Activated T-cell treated with anti-CD3 and anti-CD28 coated beads, Interleukin-2, amount 50 U/mL, for 1 hour (primary cell): ENCODE data around the gene CRHR2.

Source experiments
- DNase-seq: peaks from one replicate; pipeline ENCODE4 v3.0.0-alpha.2; 2020

Gene CRHR2

DNA sequence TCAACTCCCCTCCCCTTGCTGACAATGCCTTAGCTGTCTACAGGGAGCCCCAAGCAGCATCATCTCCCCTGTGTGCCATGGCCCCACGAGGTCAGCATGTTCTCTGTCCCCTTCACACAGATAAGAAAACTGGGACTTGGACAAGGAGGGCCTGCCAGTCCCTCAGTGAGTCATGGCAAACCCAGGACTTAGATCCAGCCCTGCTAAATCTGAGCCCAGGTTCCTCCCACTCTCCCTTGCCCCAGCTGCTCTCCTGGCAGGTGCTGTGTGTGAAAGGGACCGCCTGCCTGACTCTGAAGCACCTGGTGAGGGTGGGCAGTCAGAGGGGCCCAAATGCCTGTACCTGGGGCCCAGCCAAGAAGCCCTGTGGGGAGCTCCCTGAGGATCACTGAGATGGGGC lies 7.4 kb downstream of the CRHR2 start:
- DNase-seq = no peak

DNA sequence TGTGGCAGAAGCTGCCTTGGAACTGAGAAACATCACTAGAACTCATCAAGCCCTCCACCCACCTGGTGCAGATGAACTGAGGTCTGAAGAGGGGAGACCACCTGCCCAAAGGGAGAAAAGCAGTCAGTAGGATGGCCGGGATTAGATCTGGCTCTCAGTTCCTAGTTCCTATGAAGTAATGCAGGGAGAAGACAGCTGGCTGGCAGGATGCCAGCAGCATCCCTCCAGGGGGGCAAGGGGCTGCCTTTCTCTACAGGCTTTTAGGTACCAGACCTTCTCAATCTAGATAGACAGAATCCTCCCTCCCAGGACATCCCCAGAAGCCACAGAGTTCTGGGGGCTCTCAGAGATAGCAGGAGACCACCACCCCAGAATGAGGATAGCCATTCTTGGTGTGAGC lies 7.8 kb downstream of the CRHR2 start:
- no peak for DNase-seq

DNA sequence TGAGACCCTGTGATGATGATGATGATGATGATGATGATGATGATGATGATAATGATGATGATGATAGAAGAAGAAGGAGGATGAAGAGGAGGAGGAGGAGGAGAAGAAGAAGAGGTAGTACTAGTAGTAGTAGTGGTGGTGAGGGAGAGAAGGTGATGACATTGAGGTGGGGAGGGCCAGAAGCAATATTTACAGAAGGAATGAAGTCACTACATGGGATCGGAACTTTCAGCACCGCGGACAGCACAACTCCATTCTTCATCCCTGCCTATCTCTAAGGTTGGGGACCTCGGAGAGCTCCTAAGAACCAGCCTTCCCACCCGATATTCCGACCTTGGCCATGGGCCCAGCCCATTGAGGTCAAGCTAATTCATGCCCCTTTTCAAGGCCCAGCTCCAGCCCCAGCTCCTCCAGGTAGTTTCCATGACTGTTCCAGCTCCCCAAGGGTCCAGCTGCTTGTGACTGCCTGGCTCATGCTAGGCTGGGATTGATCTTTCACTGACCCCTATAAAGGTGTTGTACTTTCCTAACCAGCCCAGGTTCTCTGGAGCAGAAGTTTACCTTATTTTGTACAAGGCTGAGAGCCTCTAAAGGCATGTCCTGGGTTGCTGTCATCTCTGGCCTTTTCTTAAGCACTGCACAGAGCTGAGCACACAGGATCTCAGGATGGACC lies 10.3 kb downstream of the CRHR2 start:
- DNase-seq = no peak

DNA sequence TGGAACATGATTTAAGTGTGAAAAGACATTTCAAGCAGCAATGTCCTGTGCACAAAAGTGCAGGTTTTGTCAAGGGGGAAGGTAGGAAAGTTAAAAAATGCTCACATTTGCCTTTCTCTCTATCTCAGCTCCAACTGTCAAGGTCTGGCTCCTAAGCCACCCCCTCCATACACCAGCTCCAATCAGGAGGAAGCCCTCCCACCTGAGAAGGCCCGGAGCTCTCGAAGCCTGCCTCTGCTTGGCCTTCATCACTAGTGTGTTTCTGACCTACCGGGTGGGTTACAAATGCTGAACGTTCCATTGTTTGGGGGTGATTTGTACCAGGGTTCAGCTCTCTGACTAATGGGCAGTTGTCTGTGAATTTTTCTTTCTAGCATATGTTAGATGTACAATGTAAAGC lies 14.2 kb downstream of the CRHR2 start:
- no peak for DNase-seq

DNA sequence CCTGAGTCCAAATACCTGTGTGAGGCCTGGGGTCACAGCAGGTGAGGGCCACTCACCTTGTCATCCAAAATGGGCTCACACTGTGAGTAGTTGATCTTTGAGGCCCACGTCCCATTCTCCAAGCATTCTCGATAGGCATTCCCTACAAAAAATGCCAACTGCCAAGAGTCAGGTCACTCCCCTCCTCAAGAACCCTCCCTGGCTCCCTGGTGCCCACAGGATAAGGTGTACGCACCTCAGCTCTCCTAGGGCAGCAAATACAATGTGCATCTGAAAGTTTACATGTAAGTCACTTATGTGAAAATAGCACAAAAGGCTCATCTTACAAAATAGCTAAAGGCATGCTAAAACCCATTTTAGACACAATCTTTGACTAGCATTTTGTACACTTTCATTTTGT lies 15.1 kb downstream of the CRHR2 start:
- DNase-seq = no peak

DNA sequence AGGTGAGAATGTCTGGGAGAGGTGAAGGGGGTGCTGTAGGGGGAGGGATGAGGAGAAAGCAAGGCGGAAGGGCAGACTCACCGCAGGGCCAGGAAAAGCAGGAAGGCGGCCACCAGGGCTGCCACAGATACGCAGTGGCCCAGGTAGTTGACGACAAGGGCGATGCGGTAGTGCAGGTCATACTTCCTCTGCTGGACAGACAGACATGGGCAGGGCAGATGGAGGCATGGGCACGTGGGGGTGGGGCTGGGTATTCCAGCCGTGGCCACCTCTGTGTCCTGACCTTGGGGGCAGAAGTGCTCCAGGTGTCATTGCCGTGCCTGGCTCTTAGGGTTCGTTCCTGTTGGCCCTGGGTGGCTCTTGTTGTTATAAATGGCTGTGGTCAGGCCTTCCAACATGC lies 16.8 kb downstream of the CRHR2 start:
- DNase-seq = no peak

DNA sequence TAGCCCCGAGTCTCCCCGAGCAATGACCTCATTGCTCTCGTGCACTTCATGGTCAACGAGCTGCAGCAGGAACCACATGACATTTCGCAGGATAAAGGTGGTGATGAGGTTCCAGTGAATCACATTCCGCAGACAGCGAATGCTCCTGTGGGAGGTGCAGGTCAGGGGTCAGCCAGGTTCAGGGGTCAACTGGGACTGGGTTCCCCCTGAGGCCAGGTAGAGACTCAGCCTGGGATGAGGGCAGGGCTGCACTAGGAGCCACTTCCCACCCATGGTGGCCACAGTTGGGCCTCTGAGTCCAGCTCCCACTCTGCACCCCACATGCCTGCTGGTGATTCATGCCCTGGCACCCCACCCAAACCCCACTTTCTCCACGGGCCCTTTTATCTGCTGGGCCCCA lies 17.2 kb downstream of the CRHR2 start:
- no peak for DNase-seq

DNA sequence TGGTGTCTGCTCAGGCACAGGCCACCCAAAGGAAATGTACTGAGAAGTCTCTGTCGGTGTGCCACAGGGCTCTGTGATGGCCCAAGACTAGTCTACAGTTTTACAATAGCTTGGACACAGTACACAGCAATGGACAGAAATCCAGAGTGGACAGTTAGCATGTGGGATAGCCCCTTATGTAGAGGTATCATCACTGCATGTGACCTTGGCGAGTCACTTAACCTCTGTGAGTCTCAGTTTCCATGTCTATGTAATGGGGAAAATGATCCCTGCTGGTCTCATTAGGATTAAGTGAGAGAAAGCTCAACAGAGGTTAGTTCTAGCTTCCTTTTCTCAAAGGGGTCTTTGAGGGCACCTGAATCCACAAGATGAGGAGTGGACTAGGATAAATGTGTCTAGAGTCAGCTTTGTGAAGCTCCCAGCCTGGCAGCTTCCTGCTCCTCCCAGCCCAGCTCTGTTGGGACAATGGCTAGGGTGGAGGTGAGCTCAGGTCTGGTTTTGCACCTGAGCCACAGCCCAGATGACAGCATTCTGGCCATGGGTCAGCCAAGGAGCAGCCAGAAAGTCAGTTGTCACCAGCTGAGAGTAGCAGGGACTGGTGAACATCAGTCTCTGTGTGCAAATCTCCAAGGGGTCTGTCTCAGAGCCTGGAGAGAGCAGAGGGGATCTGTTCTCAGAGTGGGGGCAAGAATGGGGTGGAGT lies 17.9 kb downstream of the CRHR2 start:
- no peak for DNase-seq

DNA sequence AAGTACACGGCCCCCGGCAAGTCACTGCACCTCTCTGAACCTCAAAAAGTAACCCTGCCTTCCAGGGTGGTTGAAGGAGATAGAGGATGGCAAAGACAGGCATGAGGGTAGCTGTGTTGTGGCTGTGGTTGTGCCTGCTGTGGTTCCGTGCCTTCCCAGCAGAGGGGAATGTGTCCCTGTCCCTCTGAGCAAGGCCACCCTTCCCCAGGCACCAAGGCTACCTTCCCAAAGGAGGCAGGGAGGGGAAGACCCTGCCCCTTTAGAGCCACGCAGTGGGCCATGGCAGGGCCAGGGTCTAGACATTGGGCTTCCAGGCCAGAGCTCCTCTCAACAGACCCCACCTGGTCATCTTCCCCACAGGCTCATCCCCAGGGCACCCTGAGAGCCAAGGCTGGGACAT lies 18.8 kb downstream of the CRHR2 start:
- DNase-seq = no peak

DNA sequence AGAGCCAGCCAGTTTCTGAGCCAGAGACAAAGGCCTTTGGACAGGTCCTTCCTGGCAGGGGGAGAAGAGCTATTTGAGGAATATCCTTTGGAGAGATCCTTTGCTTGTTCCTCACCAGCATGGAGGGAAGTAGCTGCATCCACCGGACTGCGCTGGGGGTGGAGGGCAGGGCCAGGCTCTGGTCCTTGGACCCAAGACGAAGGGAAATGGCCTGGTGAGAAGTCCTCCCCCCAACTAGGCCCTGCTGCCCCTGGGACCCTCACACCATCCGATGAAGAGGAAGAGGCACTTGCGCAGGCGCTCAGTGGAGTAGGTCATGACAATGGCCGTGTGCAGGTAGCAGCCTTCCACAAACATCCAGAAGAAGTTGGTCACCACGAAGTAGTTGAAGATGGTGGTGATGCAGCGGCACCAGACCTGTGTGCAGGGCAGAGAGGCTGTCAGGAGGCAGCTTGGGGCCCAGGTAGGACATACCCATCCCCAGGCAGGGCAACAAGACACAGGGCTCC lies 19.8 kb downstream of the CRHR2 start:
- no peak for DNase-seq

DNA sequence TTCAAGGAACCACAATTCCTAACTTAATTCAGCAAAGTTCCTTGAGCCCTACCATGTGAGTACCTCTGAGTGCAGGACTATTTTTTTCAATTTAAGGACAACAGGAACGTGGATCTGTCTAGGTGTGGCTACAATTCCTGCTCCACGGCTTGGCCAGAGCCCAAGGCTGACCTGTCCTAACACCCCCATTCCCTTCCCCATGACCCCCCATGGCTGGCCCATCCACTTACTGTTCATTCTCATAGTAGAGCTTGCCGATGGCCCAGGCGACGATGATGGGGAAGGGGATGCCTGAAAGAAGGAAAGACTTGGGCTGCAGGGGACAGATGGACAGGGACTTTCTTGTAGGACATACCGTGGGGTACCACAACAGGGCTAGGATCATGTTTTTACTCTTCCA lies 20.3 kb downstream of the CRHR2 start:
- no peak for DNase-seq

DNA sequence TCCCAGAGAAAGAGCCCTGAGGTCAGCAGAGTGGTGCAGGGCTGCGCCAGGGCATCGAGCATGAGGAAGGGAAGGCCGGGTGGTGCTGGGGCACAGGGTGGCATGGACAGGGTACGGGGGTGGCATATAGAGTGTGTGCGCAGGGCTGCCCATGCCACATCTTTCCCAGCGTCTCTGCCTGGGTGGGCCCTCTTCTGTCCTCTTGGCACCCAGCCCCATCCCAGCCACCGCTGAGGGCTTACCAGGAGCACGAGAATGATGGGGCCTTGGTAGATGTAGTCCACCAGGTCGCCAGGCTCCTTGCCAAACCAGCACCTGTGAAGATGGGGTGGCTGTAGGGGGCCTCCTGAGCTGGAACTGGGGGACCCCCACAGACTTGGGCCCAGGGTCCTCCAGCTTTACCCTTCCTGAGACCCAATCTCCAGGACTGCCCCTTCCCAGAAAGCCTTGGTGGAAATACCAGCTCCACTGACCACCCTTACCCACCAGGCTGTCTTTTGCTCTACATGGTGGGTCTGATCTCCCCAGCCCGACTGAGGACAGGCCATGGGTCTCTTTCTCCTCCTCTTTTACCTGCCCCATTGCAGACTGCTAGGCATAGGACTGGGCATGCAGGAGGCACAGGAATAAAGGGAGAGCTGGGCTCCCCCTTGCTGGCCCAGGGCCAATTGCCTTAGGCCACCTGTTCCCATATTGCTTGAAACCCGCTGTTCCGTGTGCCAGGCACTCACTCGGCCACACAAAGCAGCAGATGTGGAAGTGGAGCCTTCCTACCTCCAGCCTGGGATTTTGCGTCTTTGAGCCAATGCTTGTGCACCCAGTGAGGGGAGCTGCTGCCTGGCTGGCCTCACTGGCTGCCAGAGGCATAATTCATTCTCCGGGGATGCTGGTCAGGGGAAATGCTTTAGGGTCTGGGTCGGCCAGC lies 21.7 kb downstream of the CRHR2 start:
- no peak for DNase-seq

DNA sequence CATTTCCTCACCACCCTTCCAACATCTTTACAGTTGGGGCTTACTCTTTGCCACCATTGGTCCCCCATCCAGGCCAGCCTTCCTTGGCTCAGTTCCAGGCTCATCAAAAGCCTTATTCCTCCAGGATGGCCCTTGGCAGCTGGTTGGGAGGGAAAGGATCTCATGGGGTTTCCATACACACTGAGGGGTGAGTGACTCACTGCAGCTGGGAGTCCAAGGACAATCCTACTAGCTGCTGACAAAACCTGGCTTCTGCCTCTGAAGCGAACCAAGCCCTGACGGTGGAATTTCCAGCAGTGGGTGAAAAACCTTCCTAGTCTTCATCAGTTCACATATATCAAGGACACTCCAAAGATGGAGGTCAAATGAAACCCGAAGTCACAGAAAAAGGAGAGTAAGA lies 22.9 kb downstream of the CRHR2 start:
- no peak for DNase-seq

DNA sequence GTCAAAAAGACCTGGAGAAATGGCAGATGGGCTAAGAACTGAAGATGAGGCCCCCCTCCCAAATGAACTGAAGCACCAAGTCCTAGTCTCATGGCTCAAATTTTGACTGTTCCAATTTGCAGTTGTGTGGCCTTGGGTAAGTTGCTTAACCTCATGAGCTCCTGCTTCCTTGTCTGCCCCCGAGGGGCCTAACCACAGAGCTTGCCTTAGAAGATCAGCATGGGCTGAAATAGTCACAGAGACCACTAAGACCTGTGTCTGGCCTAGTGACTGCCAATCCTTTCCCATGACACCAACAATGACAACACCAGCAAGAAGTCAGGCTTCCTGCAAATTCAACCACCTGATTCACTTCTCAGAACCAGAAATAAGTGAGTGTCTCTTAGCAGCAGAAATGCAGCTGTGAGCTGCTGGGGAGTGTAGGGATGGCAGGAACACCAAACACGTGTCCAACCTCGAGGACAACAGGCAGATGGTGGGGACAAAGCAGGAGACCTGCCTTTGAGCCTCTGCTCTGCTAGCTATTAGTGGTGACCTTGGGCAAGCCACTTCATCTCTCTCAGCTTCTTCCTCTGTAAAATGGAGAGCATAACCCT lies 23.7 kb downstream of the CRHR2 start:
- DNase-seq = no peak

DNA sequence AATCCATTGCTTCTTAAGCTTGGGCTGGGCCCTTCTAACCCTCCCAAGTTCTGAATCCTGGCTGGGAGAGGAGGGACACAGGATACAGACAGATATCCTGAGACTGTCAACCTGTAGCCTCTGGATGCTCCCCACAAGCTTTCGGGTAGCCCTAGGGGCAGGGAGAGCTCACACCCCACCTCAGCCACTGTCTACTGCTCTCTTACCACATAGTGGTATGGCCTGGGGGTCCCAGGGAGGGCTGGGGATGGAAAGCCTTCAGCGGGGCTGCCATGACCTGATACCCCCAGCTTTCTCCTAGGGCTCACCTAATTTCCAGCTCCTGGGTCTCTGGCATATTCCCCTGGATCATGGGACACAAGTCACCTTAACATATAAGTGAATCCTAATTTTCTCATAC lies 25.1 kb downstream of the CRHR2 start:
- DNase-seq = no peak

DNA sequence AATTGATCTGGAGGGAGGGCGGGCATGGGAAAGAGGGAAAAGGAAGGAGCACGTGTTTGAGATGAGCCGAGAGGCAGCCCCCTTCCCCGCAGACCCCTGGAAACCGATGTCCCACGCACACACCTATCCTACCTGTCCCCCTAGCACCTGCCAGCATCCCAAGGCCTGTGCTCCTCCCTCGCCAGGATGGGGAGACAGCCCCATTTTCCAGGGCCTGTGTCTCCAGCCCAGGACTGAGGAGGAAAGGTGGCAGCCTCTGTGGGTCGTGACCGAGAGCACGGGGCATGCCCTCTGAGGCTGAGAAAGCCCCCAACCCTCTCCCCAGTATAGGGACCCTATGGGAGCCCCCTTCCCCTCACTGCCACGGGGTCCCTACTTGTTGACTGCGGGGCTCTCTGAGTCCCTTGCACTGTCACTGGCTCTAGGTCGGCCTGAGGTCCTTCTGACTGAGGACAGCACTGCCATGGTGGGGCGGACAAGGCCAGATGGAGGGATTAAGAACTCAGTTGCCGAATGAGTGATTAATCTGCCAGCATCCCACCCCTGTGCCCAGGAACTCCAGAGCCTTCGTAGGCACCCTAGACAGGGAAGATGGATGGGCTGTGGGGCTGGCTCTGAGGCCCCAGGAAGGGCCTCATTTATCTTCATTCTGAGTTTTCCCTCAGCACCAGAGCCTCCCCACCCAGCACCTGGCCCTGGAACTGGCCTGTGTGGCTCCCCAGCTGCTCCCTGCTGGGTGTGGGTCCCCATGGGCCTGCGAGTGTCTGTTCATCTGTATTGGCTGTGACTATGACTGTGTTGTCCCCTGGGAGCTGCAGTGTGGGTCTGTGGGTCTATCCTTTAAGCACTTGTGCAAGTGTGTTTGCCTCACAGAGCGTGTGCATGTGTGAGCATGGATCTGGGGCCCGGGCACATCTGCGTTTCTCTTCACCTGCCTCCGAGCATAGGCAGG lies 26.0 kb downstream of the CRHR2 start:
- no peak for DNase-seq

DNA sequence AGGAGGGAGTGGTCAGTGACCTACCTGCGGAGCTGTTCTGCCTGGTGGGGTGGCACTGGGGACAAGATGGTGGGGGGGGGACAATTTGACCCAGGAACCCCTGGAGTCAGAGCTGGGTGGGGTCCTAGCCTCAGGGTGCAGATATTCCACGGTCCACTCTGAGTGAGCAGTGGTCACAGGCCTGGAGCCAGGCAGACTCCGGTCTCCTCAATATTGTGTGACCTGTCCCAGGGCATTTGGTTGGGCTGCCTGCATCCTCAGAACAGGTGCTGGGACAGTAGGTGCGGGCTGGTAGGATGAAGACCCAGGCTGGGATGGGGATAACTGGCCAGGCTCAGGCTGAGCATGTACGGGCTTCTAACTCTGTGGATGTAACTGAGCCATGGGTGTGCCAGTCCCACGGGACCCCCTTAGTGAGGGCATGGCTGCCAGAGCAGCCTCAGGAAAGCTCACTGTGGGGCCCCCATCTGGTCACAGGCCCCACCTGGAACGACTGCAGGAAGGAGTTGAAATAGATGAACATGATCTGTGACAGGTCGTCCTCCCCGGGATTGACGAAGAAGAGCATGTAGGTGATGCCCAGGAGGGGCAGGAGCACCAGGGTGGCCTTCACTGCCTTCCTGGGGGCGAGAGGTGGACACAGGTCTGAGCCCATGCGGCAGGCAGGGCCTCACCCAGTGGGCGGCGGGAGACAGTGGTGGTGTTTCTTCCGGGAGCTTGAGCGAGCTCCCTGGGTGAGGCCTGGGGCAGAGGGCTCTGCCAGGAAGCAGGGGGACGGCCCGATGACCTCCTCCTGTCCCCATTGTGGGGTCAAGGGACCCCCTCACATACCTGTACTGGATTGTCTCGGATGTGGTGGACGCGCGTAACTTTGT lies 26.9 kb downstream of the CRHR2 start:
- DNase-seq = no peak

DNA sequence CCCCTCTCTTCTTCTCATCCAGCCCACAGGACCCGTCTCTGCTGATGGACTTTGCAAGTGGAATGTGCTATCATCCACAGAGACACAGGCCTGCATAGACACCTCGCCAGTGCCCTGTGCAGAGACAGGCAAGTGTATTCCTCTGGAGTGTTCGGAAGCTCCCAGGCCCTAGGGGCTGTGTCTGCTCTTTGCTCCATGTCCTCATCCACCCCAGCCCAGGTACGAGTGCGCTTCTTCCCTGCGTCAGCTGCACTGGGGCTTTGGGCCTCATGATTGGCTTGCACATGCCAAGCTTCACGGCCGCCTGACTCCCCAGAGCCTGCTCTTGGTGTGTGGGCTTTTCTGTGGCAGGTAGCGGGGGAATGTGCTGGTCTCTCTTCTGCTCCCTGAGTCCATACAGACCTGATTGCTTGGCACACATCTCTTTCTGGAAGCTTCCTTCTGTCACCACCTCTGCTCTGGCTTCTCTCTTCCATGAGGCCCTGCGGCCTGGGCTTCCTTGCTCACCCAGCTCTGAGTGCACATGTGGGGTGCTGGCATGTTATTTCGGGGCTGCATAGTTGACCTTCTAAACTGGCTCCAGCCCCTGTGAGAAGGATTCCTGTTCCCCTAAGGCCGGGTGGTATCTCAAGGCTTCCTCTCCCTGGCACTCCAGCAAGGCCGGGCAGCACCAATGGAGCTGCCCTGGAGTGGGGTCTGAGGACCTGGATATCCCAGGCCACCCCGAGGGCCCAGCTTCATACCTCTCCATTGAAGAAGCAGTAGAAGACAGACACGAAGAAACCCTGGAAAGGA lies 27.8 kb downstream of the CRHR2 start:
- no peak for DNase-seq

DNA sequence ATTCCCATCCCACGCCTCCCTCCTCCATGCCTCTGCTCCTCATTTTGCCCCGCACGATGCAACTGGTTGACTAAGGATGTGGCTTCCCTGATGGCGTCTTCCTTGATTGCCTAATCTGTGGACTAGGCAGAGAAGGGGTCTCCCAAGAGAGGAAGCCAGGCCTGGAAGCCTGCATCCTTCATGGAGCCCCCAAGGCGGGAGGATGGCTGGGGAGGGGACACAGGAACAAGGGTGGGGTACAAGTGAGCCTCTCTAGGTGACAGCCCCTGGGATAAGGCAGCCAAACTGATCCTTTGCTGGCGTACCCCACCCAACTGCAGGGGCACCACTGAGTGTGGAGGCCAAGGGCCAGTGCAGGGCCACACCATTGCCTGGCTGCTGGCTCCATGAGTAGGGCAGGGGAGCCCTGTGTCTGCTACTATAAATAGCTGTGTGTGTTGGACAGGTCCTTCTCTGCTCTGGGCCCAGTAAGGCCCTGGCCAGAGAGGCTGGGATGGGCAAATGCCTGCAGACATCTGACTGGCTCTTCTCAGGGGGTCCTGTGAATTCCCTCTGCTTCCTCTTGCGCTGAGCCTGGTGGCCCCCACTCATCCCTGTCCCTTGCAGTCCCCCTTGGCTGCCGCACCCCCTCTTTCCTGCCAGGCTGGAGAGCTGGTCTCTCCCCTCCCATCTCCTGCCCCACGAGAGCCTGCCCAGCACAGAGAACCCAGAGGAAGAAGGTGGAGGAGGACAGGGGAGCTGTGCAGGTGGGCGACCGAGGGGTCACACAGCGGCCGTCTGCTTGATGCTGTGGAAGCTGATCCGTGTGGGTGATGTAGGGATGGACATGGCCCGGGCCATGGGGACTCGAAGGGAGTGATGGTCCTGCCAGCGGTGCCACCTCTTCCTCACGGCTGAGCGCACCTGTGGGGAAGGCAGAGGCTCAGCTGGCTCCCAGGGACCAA lies 29.3 kb downstream of the CRHR2 start:
- no peak for DNase-seq
